MCF 10A (cell line): ENCODE measurements around the gene KSR1. TPM values are rescaled to one million over a fixed set of nuclear protein-coding genes. Genes with fewer than 3 reads are reported as not detected.

ENCODE experiments used
- BruUV-seq: library from RNA; stranded (reverse); fragments of 400-500 nt; replicated peaks from 2 replicates; lab custom pipeline; 2021; lab: Mats Ljungman, UMichigan
- CTCF ChIA-PET: fragments of 300-600 bp; sonication (Branson Sonifier 250); formaldehyde crosslinking; extraction: SDS; loops from one replicate; lab custom pipeline; 2021; ENCODE audit warnings: antibody characterized with exemption, inconsistent platforms; lab: Yijun Ruan, JAX
- POLR2A ChIA-PET: fragments of 300-600, 350-650 bp; sonication (Branson Sonifier 250); formaldehyde crosslinking; extraction: SDS; loops from one replicate; lab custom pipeline; 2020; ENCODE audit warnings: antibody characterized with exemption, inconsistent platforms; lab: Yijun Ruan, JAX
- DNase-seq: peaks from one replicate; pipeline ENCODE4 v3.0.0-alpha.2; 2018; ENCODE audit not compliant: unreplicated experiment
- H3K27ac Mint-ChIP-seq: one replicate; pipeline ENCODE4 v1.8.0; 2022; ENCODE audit warnings: mild to moderate bottlenecking, low read depth, mixed read lengths; ENCODE audit not compliant: unreplicated experiment
- H3K27me3 Mint-ChIP-seq: one replicate; pipeline ENCODE4 v1.8.0; 2022; ENCODE audit warnings: mixed read lengths; ENCODE audit not compliant: insufficient read depth, unreplicated experiment
- H3K36me3 Mint-ChIP-seq: one replicate; pipeline ENCODE4 v1.8.0; 2022; ENCODE audit warnings: mild to moderate bottlenecking, moderate library complexity, mixed read lengths; ENCODE audit not compliant: insufficient read depth, unreplicated experiment
- H3K4me1 Mint-ChIP-seq: one replicate; pipeline ENCODE4 v1.8.0; 2022; ENCODE audit warnings: mixed read lengths; ENCODE audit not compliant: insufficient read depth, unreplicated experiment
- H3K4me3 Mint-ChIP-seq: one replicate; pipeline ENCODE4 v1.8.0; 2022; ENCODE audit warnings: mild to moderate bottlenecking, moderate library complexity, mixed read lengths; ENCODE audit not compliant: unreplicated experiment
- H3K9me3 Mint-ChIP-seq: one replicate; pipeline ENCODE4 v1.8.0; 2022; ENCODE audit warnings: mixed read lengths; ENCODE audit not compliant: unreplicated experiment
- intact Hi-C: fragments of 100-400 bp; cut with micrococcal nuclease; formaldehyde crosslinking; loops from 2 replicates; pipeline ENCODE4 v1.14.1; 2022
- total RNA-seq: library from RNA; stranded (reverse); gene quantifications from 2 replicates; pipeline ENCODE4 v1.2.3, GENCODE V29; 2022
- TF ChIP-seq, protein P1 (sequence below): fragments of 200-600 bp; IDR thresholded peaks from one replicate; pipeline ENCODE4 v1.8.0; 2022; ENCODE audit warnings: antibody characterized with exemption, mild to moderate bottlenecking; ENCODE audit not compliant: unreplicated experiment

The KSR1 gene
- total RNA-seq, 1 experiment from 2014 or later, result 7.2 TPM

DNA sequence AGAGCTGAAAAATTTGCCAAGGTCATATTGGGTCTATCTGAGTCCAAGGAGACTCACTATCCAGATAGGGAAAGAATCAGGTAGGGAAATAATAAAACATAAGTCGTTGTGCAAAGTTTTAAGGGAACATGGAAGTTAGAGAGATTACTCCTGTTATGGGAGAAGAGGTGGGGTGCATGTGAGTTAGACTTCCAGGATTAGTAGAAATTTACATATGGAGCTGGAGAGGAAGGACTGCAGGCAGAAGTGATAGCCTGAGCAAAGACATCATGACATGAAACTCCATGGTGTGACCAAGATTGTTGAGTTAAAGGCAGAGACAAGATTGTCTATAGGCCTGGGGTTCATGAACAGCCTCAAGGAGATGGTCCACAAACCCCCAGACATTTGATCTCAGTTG, 5.8 kb upstream of the KSR1 start:
- intact Hi-C loops, result loop anchor here (10.0 kb wide), 1 partner anchor 104 kb away; no protein-coding TSS in a partner anchor
- Mint-ChIP-seq H3K4me3 (no peak overlapping the region), H3K4me1 (peaks cover 18% of the 10 kb centered on the region), H3K27ac (no peak overlapping the region), H3K36me3 (no peaks in the 10 kb centered on the region), H3K9me3 (peaks cover 7% of the 10 kb centered on the region), H3K27me3 (peaks cover 53% of the 10 kb centered on the region)
- POLR2A ChIA-PET, result interaction anchor here (0.6 kb wide), 1 partner anchor 365 kb away, joined by 3 read pairs; no protein-coding TSS in a partner anchor
- TF ChIP-seq, protein P1, sequence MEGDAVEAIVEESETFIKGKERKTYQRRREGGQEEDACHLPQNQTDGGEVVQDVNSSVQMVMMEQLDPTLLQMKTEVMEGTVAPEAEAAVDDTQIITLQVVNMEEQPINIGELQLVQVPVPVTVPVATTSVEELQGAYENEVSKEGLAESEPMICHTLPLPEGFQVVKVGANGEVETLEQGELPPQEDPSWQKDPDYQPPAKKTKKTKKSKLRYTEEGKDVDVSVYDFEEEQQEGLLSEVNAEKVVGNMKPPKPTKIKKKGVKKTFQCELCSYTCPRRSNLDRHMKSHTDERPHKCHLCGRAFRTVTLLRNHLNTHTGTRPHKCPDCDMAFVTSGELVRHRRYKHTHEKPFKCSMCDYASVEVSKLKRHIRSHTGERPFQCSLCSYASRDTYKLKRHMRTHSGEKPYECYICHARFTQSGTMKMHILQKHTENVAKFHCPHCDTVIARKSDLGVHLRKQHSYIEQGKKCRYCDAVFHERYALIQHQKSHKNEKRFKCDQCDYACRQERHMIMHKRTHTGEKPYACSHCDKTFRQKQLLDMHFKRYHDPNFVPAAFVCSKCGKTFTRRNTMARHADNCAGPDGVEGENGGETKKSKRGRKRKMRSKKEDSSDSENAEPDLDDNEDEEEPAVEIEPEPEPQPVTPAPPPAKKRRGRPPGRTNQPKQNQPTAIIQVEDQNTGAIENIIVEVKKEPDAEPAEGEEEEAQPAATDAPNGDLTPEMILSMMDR, result no peak
- DNase-seq, result no peak
- no TSS peak for BruUV-seq
- CTCF ChIA-PET, result interaction anchor here (0.7 kb wide), 1 partner anchor 43 kb away, joined by 3 read pairs; no protein-coding TSS in a partner anchor

DNA sequence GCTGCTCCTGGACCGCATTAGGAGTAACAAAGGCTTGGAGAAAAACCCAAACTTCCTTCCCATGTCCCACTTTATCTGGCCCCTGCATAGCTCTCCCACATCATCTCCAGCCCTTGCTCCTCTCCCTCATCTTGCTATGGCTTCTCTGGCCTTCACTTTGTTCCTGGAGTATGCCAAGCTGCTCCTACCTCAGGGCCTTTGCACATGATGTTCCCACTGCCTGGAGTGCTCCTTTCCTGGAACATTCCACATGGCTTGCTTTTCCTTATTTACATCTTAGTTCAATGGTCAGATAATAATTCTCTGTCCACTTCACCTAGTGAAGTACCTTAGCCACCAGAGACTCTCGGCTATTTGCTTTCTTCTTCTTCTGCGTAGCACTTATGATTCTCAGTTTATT, 4.3 kb upstream of the KSR1 start:
- no TSS peak for BruUV-seq
- H3K9me3 Mint-ChIP-seq, result peaks cover 7% of the 10 kb centered on the region

DNA sequence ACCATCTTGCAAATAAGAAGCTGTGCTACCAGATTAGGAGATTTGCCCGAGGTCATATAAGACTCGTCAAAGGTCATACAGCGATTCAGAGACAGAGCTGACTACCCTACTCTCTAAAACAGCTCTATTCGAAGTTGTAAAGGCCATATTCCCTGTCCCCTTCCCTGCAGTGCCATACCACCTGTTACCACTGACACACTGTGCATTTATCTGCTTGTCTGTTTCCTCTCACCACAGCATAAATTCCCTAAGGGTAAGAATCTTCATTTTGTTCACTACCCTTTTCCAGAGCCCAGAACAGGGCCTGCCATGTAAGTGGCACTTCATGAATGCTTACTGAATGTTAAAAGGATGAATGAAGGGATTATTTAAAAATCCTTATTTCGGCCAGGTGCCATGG, 3.4 kb upstream of the KSR1 start:
- ChIA-PET CTCF (no interaction called here), POLR2A (no interaction called here)
- Mint-ChIP-seq H3K27ac (no peak overlapping the region), H3K4me1 (no peaks in the 10 kb centered on the region), H3K36me3 (peaks cover 6% of the 10 kb centered on the region), H3K9me3 (peaks cover 7% of the 10 kb centered on the region), H3K27me3 (peaks cover 53% of the 10 kb centered on the region), H3K4me3 (no peak overlapping the region)
- TF ChIP-seq, protein P1, result no peak
- no TSS peak for BruUV-seq
- intact Hi-C loops, result loop anchor here (10.0 kb wide), 1 partner anchor 102 kb away; no protein-coding TSS in a partner anchor
- no peak for DNase-seq

More for the DNA sequence above, 4.3 kb upstream of the KSR1 start:
- no peak for DNase-seq
- H3K36me3 Mint-ChIP-seq, result peaks cover 6% of the 10 kb centered on the region
- H3K4me1 Mint-ChIP-seq, result peaks cover 4% of the 10 kb centered on the region
- TF ChIP-seq, protein P1, result no peak
- POLR2A ChIA-PET, result interaction anchor here (0.9 kb wide), 1 partner anchor 87 kb away, joined by 3 read pairs; no protein-coding TSS in a partner anchor
- H3K4me3 Mint-ChIP-seq, result no peak overlapping the region
- CTCF ChIA-PET, result interaction anchor here (0.6 to 0.9 kb wide), 2 partner anchors 15 to 148 kb away, joined by 3 to 4 read pairs; no protein-coding TSS in a partner anchor
- intact Hi-C loops, result loop anchor here (10.0 kb wide), 1 partner anchor 103 kb away; no protein-coding TSS in a partner anchor
- H3K27me3 Mint-ChIP-seq, result peaks cover 53% of the 10 kb centered on the region
- H3K27ac Mint-ChIP-seq, result no peak overlapping the region

DNA sequence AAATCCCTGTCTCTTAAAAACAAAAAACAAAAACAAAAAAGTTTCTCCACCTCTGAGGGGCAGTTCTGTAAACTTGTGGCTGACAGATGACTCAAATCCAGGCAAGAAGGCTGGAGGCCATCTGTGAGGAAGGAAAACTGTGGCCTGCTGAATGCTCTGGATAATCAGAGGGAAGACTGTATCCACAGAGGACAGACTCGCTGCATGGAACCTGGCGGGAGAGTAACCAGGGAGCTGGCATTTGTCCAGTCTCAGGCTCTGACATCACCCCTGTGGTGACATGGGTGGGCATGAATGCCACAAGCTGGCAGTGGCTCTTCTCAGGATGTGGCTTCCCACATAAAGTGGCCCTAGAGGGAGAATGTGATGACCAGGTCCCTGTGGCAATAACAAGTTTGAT, 2.8 kb upstream of the KSR1 start:
- ChIA-PET POLR2A (no interaction called here), CTCF (interaction anchor here (0.7 to 1.2 kb wide), 3 partner anchors 146 to 215 kb away, joined by 3 to 4 read pairs (median 3); no protein-coding TSS in a partner anchor)
- Mint-ChIP-seq H3K27ac (no peak overlapping the region), H3K9me3 (peaks cover 7% of the 10 kb centered on the region), H3K4me1 (no peaks in the 10 kb centered on the region), H3K4me3 (no peak overlapping the region), H3K36me3 (peaks cover 6% of the 10 kb centered on the region), H3K27me3 (peaks cover 50% of the 10 kb centered on the region)
- TF ChIP-seq, protein P1, result no peak
- no peak for DNase-seq
- intact Hi-C loops, result loop anchor here (10.0 kb wide), 1 partner anchor 101 kb away; no protein-coding TSS in a partner anchor
- no TSS peak for BruUV-seq
